GM23248 (cell line): Measurements from ENCODE around the gene MPV17L2.

Experiments
- EZH2 ChIP-seq: fragments of 200-600 bp; sonication (generic); IDR thresholded peaks from 2 replicates; pipeline ENCODE4 v1.6.1; 2018; ENCODE audit warnings: antibody characterized with exemption, mild to moderate bottlenecking; ENCODE audit not compliant: insufficient read depth, poor library complexity, severe bottlenecking
- EZH2phosphoT487 ChIP-seq: fragments of 200-600 bp; sonication (generic); IDR thresholded peaks from 2 replicates; pipeline ENCODE4 v1.6.1; 2018; ENCODE audit warnings: antibody characterized with exemption, moderate library complexity, mild to moderate bottlenecking, low read depth; ENCODE audit not compliant: insufficient read depth

DNA sequence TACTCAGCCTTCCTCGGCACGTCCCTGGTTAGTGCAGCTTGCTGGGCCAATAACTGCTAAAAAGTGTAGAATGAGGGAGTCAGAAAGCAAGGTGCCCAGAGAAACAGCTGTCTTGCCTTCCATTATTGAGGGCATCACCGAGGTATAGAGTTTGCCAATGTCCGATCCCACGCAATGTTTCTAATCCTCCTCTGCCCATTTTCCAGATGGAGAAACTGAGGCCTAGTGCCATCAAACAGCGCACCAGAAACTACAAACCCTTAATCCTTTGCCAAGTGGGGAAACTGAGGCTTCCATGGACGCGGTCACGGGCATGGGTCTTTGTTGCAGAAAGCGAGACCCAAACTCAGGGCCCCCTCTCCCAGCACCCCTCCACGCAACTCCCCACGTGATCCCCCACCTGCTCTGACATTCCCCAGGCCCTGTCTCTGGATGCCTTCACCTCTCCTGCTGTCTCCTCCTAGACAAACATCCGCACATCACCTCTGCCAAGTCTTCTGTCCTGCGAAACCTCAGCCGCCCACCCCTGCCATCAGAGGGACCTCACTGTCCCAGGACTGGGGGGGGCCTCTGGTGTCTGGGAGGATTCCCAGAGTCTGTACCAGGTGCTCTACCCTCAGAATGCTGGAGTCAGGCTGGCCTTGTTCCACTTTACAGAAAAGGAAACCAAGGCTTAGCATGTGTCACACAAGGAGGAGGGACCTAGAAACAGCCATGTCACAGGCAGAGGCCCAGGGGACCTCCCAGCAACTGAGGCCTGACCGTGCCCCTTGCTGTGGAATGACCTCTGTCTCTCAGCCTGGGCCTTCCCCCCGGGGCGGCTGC, 34.1 kb downstream of the MPV17L2 start:
- TF ChIP-seq EZH2phosphoT487 (no peak), EZH2 (no peak)
